Pancreas (tissue), 10 donors: ENCODE data around the gene AKAP13. TPM values are rescaled to one million over a fixed set of nuclear protein-coding genes. Genes with fewer than 3 reads are reported as not detected.

Source experiments
- ATAC-seq, 4 donors: fragments of 200-7000 bp; cut with Tn5 transposase; one replicate each; pipeline versions ENCODE4 v1.8.0 to v1.9.1; 2020; ENCODE audit warnings: mild to moderate bottlenecking in 4 of 4, moderate library complexity in 4 of 4
- DNase-seq, 6 donors: peaks; one replicate each; pipeline ENCODE4 v3.0.0-alpha.2; 2020
- FAIRE-seq: peaks from 2 replicates; lab custom pipeline; 2012; peaks lifted over from hg19 to GRCh38; lab: Jason Lieb, UNC
- H3K27ac ChIP-seq, 4 donors: fragments of 200-600 bp; sonication (generic); 1 replicate in 3 of 4; 2 replicates in 1 of 4; pipeline versions ENCODE4 v1.5.0 to v1.8.0; 2020
- H3K27me3 ChIP-seq, 4 donors: fragments of 200-600 bp; one replicate each; pipeline ENCODE4 v1.8.0; 2021
- H3K36me3 ChIP-seq, 3 donors: fragments of 200-600 bp; sonication (generic) in 1 of 3; one replicate each; pipeline versions ENCODE4 v1.5.0 to v1.8.0; 2020 to 2021
- H3K4me1 ChIP-seq, 3 donors: fragments of 200-600 bp; one replicate each; pipeline ENCODE4 v1.8.0; 2021
- H3K4me3 ChIP-seq, 4 donors: fragments of 200-600 bp; sonication (generic) in 2 of 4; one replicate each; pipeline versions ENCODE4 v1.5.0 to v1.8.0; 2020 to 2021
- H3K9me3 ChIP-seq, 4 donors: fragments of 200-600 bp; one replicate each; pipeline ENCODE4 v1.8.0; 2021
- WGBS, 2 donors: extraction: QIAGEN DNeasy Blood & Tissue Kit; methylation state at CpG; one replicate each; pipeline ENCODE4 v1.1.7; 2013; 5-methylcytosine and 5-hydroxymethylcytosine counted together
- intact Hi-C, 3 donors: fragments of 100-400 bp; cut with DNase I; formaldehyde crosslinking; loops; one replicate each; pipeline versions ENCODE4 v1.11.1 to v1.14.2; 2022
- polyA plus RNA-seq, 2 donors: library from polyadenylated mRNA; stranded (reverse); fragments of 200-250 nt; gene quantifications; one replicate each; pipeline ENCODE4 v1.2.3, GENCODE V29; 2013
- total RNA-seq, 6 donors: library from RNA; stranded (reverse); fragmentation: NEBNext Ultra II Directional in 4 of 6; extraction: Animal tissue kit (Norgen Biotek cat#: 25700) in 4 of 6; gene quantifications; one replicate each; pipeline versions ENCODE4 v1.2.1 to v1.2.4, GENCODE V29; 2021 to 2023
- TF ChIP-seq, protein P1 (sequence below), 4 donors: fragments of 200-600 bp; sonication (generic) in 3 of 4; IDR thresholded peaks; one replicate each; pipeline versions ENCODE4 v1.5.0 to v1.8.0; 2021; ENCODE audit warnings: antibody characterized with exemption in 4 of 4
- donor health status: healthy with polysubstance abuse.
- donor health status: DM: no; HTN: no; CAD: no; lungs with moderate emphysema.
- donor health status: DM: no; HTN: no; CAD: no.
- donor health status: control.
- donor health status: control.
- donor health status: Bipolar disorder and iron deficiency.
- donor health status: DM: yes; HTN: yes; CAD: no.
- donor health status: DM: no; HTN: no; CAD: no.
- donor health status: DM: no; HTN: no; CAD: no.
- donor health status: DM: yes; HTN: yes; CAD: no.

The AKAP13 gene
- total and polyA plus RNA-seq, 8 donors, result 64.9 to 139 (median 89.9) TPM

- ATAC-seq, result no peak
- no peak for FAIRE-seq
- Histone ChIP-seq H3K4me1 (peaks cover 26 to 31% (median 26%) of the 10 kb centered on the region in 3 donors), H3K4me3 (no peak overlapping the region), H3K36me3 (peaks cover 0 to 20% (median 0%) of the 10 kb centered on the region in 3 donors), H3K27ac (no peak overlapping the region), H3K9me3 (no peaks in the 10 kb centered on the region), H3K27me3 (no peaks in the 10 kb centered on the region)
- TF ChIP-seq, protein P1, sequence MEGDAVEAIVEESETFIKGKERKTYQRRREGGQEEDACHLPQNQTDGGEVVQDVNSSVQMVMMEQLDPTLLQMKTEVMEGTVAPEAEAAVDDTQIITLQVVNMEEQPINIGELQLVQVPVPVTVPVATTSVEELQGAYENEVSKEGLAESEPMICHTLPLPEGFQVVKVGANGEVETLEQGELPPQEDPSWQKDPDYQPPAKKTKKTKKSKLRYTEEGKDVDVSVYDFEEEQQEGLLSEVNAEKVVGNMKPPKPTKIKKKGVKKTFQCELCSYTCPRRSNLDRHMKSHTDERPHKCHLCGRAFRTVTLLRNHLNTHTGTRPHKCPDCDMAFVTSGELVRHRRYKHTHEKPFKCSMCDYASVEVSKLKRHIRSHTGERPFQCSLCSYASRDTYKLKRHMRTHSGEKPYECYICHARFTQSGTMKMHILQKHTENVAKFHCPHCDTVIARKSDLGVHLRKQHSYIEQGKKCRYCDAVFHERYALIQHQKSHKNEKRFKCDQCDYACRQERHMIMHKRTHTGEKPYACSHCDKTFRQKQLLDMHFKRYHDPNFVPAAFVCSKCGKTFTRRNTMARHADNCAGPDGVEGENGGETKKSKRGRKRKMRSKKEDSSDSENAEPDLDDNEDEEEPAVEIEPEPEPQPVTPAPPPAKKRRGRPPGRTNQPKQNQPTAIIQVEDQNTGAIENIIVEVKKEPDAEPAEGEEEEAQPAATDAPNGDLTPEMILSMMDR (IDR thresholded peaks at IDR 0.05), result no peak
- WGBS, 2 donors, result 97 to 100% methylated on average over 1 of the region's 1 CpG
- intact Hi-C loops, result no loop called here
- DNase-seq, result no peak
These were observed 222.8 kb downstream of the AKAP13 start for GRCh38 chr15:85603160-85603559.

DNA sequence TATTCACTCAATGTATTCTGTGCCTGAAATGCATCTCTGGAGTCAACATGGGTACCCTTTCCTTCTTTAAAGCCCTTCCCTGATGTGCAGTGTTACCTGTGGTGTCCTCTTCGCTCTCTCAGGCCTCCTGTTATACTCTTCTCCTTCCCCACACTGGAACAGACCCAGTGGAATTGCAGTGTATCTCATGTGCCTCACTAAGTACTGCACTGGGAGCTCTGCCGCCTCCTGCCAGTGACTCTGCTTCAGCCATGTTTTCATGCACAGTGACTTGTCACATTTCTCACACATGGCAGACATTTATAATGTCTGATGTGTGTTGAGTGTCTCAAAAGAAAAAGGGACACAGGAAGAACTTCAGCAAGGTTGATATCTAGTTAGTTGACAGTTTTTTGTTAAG, 223.3 kb downstream of the AKAP13 start:
- Histone ChIP-seq H3K27ac (no peak overlapping the region), H3K9me3 (no peaks in the 10 kb centered on the region), H3K27me3 (no peaks in the 10 kb centered on the region), H3K36me3 (peaks cover 0 to 20% (median 0%) of the 10 kb centered on the region in 3 donors), H3K4me1 (peaks cover 31 to 36% (median 31%) of the 10 kb centered on the region in 3 donors), H3K4me3 (no peak overlapping the region)
- FAIRE-seq, result no peak
- no peak for DNase-seq
- intact Hi-C loops, result no loop called here
- ATAC-seq, result no peak
- WGBS, 2 donors, result 92 to 95% methylated on average over 2 of the region's 2 CpGs
- TF ChIP-seq, protein P1 (IDR thresholded peaks at IDR 0.05), result no peak

DNA sequence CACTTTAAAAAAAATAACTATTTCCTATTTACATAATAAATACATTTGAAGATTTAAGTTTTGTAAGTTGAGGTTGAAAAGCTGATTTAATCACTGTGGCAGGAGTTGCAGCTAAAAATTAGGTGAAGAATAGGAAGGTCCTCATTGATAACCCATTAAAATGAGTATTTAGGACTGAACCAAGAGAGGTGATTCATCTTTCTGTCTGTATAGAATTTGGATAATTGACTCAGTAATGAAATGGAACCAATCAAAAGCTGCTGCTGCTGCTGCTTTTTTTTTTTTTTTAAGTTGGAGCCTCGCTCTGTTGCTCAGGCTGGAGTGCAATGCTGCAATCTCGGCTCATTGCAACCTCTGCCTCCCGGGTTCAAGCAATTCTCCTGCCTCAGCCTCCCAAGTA, 223.8 kb downstream of the AKAP13 start:
- ATAC-seq, result no peak
- no peak for DNase-seq
- H3K27me3 ChIP-seq, result no peaks in the 10 kb centered on the region
- intact Hi-C loops, result no loop called here
- no peaks in the 10 kb centered on the region for H3K9me3 ChIP-seq
- peaks cover 0 to 20% (median 0%) of the 10 kb centered on the region in 3 donors for H3K36me3 ChIP-seq
- no peak overlapping the region for H3K27ac ChIP-seq
- FAIRE-seq, result no peak
- peaks cover 32 to 38% (median 35%) of the 10 kb centered on the region in 3 donors for H3K4me1 ChIP-seq
- no peak overlapping the region for H3K4me3 ChIP-seq
- TF ChIP-seq, protein P1 (IDR thresholded peaks at IDR 0.05), result no peak
- 98 to 100% methylated on average over 3 of the region's 3 CpGs for WGBS, 2 donors

- TF ChIP-seq, protein P1 (IDR thresholded peaks at IDR 0.05), result no peak
- Histone ChIP-seq H3K27ac (peak overlapping the region in 2 of 4 donors; percentile 17 to 29), H3K4me3 (no peak overlapping the region), H3K36me3 (peaks cover 0 to 20% (median 0%) of the 10 kb centered on the region in 3 donors), H3K27me3 (no peaks in the 10 kb centered on the region), H3K4me1 (peaks cover 25 to 29% (median 27%) of the 10 kb centered on the region in 3 donors), H3K9me3 (no peaks in the 10 kb centered on the region)
- DNase-seq (no peak), ATAC-seq (peak in 3 of 4 donors; percentile 7 to 31 (median 17)), FAIRE-seq (no peak)
- WGBS, 2 donors, result 16 to 19% methylated on average over 2 of the region's 2 CpGs
- intact Hi-C loops, result no loop called here
These were observed 226.3 kb downstream of the AKAP13 start for GRCh38 chr15:85606738-85607137.

DNA sequence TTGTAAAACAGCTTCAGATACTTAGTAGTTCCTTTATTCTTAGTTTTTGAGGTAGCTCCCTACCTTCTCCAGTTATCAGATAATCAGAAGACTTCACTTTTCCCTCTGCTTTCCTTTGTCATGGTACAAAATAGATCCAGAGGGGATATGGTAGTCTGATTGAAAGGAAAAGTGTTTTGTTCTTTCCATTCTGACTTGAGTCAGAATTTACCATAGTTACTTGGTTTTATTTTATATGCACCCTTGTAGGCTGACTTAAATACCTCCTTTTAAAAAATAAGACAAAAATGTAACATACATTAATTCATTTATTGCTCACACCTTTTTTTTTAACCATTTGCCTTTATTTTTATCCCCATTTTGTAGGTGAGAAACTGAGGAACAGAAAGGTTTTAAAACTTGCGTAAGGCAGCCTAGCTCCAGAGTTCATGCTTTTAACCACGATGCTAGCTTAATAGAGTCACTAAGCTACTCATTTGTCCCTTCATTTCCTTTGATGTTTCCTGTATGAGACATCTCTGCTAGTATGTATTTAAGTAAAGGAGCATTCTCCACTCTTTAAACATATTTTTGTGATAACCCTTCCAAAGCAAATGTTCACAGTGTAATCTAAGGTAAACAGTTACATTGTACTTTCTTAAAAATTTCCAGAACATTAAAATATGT, 226.9 kb downstream of the AKAP13 start:
- TF ChIP-seq, protein P1 (IDR thresholded peaks at IDR 0.05), result no peak
- no peak for FAIRE-seq
- WGBS, 2 donors, result 25 to 32% methylated on average over 2 of the region's 2 CpGs
- no peak for DNase-seq
- Histone ChIP-seq H3K9me3 (no peaks in the 10 kb centered on the region), H3K4me3 (no peak overlapping the region), H3K27me3 (no peaks in the 10 kb centered on the region), H3K4me1 (peaks cover 25 to 29% (median 27%) of the 10 kb centered on the region in 3 donors), H3K36me3 (peaks cover 0 to 17% (median 0%) of the 10 kb centered on the region in 3 donors), H3K27ac (peak overlapping the region in 2 of 4 donors; percentile 17 to 29)
- peak; percentile 22 to 75 (median 51) for ATAC-seq
- intact Hi-C loops, result no loop called here
